HL-60 (cell line): ENCODE data around the gene PRRT2.

Experiments used
- GABPA ChIP-seq: IDR thresholded peaks from 2 replicates; pipeline ENCODE4 v1.6.1; 2012; ENCODE audit warnings: low read depth
- POLR2AphosphoS5 ChIP-seq: IDR thresholded peaks from 2 replicates; pipeline ENCODE4 v1.6.1; 2012; ENCODE audit warnings: low read depth
- TF ChIP-seq, protein P1 (sequence below): IDR thresholded peaks from one replicate; pipeline ENCODE4 v1.5.1; 2011; ENCODE audit warnings: low read length, control low read depth, inconsistent platforms; ENCODE audit not compliant: insufficient read depth
- TF ChIP-seq, protein P2 (sequence below): IDR thresholded peaks from 2 replicates; pipeline ENCODE4 v1.6.1; 2012; ENCODE audit warnings: low read depth; ENCODE audit not compliant: insufficient replicate concordance

DNA sequence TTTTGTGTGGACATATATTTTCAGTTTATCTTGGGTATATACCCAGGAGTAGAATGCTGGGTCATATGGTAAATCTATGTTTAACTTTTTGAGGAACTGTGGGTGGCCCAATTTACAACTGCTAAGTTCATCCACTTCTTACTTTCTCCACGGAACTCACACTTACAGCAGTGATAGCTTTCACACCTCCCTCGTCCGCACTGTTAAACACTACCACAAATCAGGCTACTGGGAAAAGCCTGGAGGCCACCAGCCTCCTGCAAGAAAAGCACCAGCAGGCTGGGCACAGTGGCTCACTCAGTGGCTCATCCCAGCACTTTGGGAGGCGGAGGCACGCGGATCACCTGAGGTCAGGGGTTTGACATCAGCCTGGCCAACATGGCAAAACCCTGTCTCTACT lies 48.7 kb upstream of the PRRT2 start:
- no peak for TF ChIP-seq POLR2AphosphoS5
- TF ChIP-seq, protein P1, sequence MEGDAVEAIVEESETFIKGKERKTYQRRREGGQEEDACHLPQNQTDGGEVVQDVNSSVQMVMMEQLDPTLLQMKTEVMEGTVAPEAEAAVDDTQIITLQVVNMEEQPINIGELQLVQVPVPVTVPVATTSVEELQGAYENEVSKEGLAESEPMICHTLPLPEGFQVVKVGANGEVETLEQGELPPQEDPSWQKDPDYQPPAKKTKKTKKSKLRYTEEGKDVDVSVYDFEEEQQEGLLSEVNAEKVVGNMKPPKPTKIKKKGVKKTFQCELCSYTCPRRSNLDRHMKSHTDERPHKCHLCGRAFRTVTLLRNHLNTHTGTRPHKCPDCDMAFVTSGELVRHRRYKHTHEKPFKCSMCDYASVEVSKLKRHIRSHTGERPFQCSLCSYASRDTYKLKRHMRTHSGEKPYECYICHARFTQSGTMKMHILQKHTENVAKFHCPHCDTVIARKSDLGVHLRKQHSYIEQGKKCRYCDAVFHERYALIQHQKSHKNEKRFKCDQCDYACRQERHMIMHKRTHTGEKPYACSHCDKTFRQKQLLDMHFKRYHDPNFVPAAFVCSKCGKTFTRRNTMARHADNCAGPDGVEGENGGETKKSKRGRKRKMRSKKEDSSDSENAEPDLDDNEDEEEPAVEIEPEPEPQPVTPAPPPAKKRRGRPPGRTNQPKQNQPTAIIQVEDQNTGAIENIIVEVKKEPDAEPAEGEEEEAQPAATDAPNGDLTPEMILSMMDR = no peak
- TF ChIP-seq, protein P2, sequence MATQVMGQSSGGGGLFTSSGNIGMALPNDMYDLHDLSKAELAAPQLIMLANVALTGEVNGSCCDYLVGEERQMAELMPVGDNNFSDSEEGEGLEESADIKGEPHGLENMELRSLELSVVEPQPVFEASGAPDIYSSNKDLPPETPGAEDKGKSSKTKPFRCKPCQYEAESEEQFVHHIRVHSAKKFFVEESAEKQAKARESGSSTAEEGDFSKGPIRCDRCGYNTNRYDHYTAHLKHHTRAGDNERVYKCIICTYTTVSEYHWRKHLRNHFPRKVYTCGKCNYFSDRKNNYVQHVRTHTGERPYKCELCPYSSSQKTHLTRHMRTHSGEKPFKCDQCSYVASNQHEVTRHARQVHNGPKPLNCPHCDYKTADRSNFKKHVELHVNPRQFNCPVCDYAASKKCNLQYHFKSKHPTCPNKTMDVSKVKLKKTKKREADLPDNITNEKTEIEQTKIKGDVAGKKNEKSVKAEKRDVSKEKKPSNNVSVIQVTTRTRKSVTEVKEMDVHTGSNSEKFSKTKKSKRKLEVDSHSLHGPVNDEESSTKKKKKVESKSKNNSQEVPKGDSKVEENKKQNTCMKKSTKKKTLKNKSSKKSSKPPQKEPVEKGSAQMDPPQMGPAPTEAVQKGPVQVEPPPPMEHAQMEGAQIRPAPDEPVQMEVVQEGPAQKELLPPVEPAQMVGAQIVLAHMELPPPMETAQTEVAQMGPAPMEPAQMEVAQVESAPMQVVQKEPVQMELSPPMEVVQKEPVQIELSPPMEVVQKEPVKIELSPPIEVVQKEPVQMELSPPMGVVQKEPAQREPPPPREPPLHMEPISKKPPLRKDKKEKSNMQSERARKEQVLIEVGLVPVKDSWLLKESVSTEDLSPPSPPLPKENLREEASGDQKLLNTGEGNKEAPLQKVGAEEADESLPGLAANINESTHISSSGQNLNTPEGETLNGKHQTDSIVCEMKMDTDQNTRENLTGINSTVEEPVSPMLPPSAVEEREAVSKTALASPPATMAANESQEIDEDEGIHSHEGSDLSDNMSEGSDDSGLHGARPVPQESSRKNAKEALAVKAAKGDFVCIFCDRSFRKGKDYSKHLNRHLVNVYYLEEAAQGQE = no peak
- no peak for TF ChIP-seq GABPA
